ENCODE measurements around the gene BICRA. TPM values are rescaled to one million over a fixed set of nuclear protein-coding genes. Genes with fewer than 3 reads are reported as not detected.

The BICRA gene
- total and polyA plus RNA-seq, 2 of the 8 experiments (the other 6 are each of a cell fraction or from before 2014, with no cell fraction given), result 1.5 to 29.2 TPM

DNA sequence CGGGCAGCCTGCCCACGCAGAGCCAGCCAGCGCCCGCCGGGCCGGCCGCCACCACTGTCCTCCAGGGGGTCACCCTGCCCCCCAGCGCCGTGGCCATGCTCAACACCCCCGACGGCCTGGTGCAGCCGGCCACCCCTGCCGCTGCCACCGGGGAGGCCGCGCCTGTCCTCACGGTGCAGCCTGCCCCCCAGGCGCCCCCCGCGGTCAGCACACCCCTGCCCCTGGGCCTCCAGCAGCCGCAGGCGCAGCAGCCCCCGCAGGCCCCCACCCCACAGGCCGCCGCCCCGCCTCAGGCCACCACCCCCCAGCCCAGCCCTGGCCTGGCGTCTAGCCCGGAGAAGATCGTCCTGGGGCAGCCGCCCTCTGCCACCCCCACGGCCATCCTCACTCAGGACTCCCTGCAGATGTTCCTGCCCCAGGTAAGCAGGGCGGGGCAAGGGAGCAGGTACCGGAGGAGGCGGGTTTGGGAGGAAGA is 72.0 kb downstream of the BICRA start:
- H2BK120ac ChIP-seq (replicated peaks; ENCODE audit: low read depth, low read length), result no peak overlapping the region
- no peak overlapping the region for H3K4me3 ChIP-seq (ENCODE audit: extremely low read depth in 1 of 4, insufficient read depth in 2 of 4, low read depth in 3 of 4, low read length in 4 of 4)
- no peak overlapping the region for H3K56ac ChIP-seq (replicated peaks; ENCODE audit: insufficient read length, low read depth, low read length)
- H3K9ac ChIP-seq (replicated peaks in 1 of 4; ENCODE audit: extremely low read depth in 1 of 4, low read depth in 3 of 4, low read length in 3 of 4), result no peak overlapping the region
- no peaks in the 10 kb centered on the region for H3K4me1 ChIP-seq (replicated peaks in 1 of 4; ENCODE audit: control insufficient read depth in 3 of 4, insufficient read depth in 4 of 4, low read length in 3 of 4)
- TF ChIP-seq EP300 (IDR thresholded peaks at IDR 0.05; ENCODE audit: borderline replicate concordance in 1 of 2, low read depth in 2 of 2, low read length in 2 of 2) (no peak), RAD21 (IDR thresholded peaks at IDR 0.05 in 1 of 2, conservative IDR thresholded peaks at IDR 0.05 in 1 of 2; ENCODE audit: low read depth in 2 of 2, low read length in 2 of 2) (no peak), KDM4A (IDR thresholded peaks at IDR 0.05; ENCODE audit: low read depth, low read length, severe bottlenecking) (no peak), TAF1 (IDR thresholded peaks at IDR 0.05; ENCODE audit: low read depth, low read length) (no peak), NANOG (IDR thresholded peaks at IDR 0.05; ENCODE audit: insufficient read depth, low read depth, low read length, poor library complexity, severe bottlenecking) (no peak)
- TF ChIP-seq, protein P1, sequence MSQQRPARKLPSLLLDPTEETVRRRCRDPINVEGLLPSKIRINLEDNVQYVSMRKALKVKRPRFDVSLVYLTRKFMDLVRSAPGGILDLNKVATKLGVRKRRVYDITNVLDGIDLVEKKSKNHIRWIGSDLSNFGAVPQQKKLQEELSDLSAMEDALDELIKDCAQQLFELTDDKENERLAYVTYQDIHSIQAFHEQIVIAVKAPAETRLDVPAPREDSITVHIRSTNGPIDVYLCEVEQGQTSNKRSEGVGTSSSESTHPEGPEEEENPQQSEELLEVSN (IDR thresholded peaks at IDR 0.05), result no peak
- no peak overlapping the region for H3K4ac ChIP-seq (replicated peaks; ENCODE audit: insufficient read length, low read depth, low read length)
- peaks cover 2 to 30% (median 15%) of the 10 kb centered on the region in 4 experiments; a peak in 5 of 8 replicates for H3K36me3 ChIP-seq (ENCODE audit: control insufficient read depth in 2 of 4, insufficient read depth in 4 of 4, low read length in 3 of 4)
- no peaks in the 10 kb centered on the region for H3K27me3 ChIP-seq (replicated peaks in 1 of 4; ENCODE audit: control insufficient read depth in 3 of 4, extremely low read depth in 1 of 4, insufficient read depth in 3 of 4, low read length in 3 of 4)
- ChIA-PET POLR2A (ENCODE audit: partially characterized antibody) (interaction anchor here (1.7 kb wide), 1 partner anchor 13 kb away, joined by 4 read pairs; no protein-coding TSS in a partner anchor), CTCF (ENCODE audit: partially characterized antibody) (interaction anchor here (1.2 kb wide), 1 partner anchor 12 kb away, joined by 3 read pairs; no protein-coding TSS in a partner anchor)
- DNase-seq (ENCODE audit: low read depth in 1 of 2, low spot score in 2 of 2), result no peak
- FAIRE-seq, result no peak
- H4K5ac ChIP-seq (ENCODE audit: insufficient read length, low read depth, low read length), result no peak overlapping the region
- H3K9me3 ChIP-seq (ENCODE audit: insufficient read depth in 2 of 2, low read depth in 1 of 2, low read length in 1 of 2), result no peaks in the 10 kb centered on the region; a peak in 1 of 4 replicates
- no peaks in the 10 kb centered on the region for H3K23me2 ChIP-seq (ENCODE audit: low read depth, low read length)
- no peak overlapping the region for H3K23ac ChIP-seq (ENCODE audit: insufficient read length)
- no peak overlapping the region; the same call in 1 of the 2 replicates for H2BK5ac ChIP-seq (ENCODE audit: low read depth, low read length)
- no peak overlapping the region for H3K14ac ChIP-seq (ENCODE audit: insufficient read length)
- no peak overlapping the region for H2BK15ac ChIP-seq (ENCODE audit: low read length)
- H2BK20ac ChIP-seq (ENCODE audit: low read length), result no peak overlapping the region
- peaks cover 6 to 11% of the 10 kb centered on the region in 2 experiments for H4K20me1 ChIP-seq (replicated peaks in 1 of 2; ENCODE audit: control insufficient read depth in 1 of 2, insufficient read depth in 2 of 2, low read length in 2 of 2)
- 86% methylated on average over 15 of the region's 34 CpGs; no CpG with 5 or more reads in 1 of the 2 experiments for WGBS, 2 experiments (ENCODE audit: extremely low coverage in 1 of 2, insufficient coverage in 1 of 2, insufficient read length in 1 of 2, insufficient replicate concordance in 2 of 2, low coverage in 1 of 2, low lambda C conversion rate in 2 of 2, missing lambda C conversion rate in 1 of 2)
- no peak overlapping the region for H4K8ac ChIP-seq (ENCODE audit: extremely low read depth, insufficient read depth, low read length)
- H3K79me1 ChIP-seq (ENCODE audit: low read depth, low read length), result no peaks in the 10 kb centered on the region
- no peak overlapping the region for H3K18ac ChIP-seq (ENCODE audit: extremely low read depth, low read length)
- H3K4me2 ChIP-seq (ENCODE audit: insufficient read depth in 1 of 2, low read depth in 2 of 2, low read length in 2 of 2), result no peak overlapping the region
- no peak overlapping the region for H3K27ac ChIP-seq (ENCODE audit: low read depth, low read length)
- H2AK5ac ChIP-seq (ENCODE audit: low read depth, low read length), result no peak overlapping the region
- H2BK12ac ChIP-seq (ENCODE audit: low read depth, low read length), result no peak overlapping the region
- H2AFZ ChIP-seq (ENCODE audit: low read length), result no peak overlapping the region
- no peaks in the 10 kb centered on the region for H3K79me2 ChIP-seq (ENCODE audit: control insufficient read depth in 1 of 2, insufficient read depth in 2 of 2, low read length in 2 of 2)
- no peak overlapping the region for H4K91ac ChIP-seq (replicated peaks; ENCODE audit: insufficient read length, low read length)

All from H1 (cell line).